Middle frontal gyrus (tissue), 1 donor: ENCODE measurements around the gene C3orf22.

Experiments used
- DNase-seq: peaks from one replicate; pipeline ENCODE4 v3.0.0-alpha.2; 2015; ENCODE audit warnings: low spot score; ENCODE audit errors: extremely low spot score

C3orf22 gene

DNA sequence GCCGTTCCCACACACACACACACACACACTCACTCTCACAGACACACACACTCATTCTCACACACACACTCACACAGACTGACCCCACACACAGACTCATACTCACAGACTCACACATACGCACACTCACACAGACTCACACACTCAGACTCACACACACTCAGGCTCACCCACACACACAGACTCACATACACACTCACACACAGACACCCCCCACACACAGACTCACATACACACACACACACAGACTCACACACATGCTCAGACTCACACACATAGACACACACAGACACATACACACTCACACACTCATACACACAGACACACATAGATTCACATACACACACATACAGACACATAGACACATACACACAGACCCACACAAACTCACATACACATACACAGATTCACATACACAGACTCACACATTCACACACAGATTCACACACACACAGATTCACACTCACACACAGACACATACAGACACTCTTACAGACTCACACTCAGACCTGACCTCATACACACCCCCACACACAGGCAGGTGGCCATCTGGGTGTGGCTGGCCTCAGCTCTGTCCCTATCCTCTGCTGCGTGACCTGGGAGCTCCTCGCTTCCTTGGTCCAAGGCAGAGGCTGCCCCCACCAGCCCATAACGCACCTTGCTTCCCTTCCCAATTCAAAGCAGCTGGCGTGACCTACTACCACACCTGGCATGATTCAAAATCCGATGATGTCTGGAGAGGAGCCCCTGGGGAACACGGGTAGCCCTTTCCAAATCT is 1.9 kb downstream of the C3orf22 start:
- no peak for DNase-seq

DNA sequence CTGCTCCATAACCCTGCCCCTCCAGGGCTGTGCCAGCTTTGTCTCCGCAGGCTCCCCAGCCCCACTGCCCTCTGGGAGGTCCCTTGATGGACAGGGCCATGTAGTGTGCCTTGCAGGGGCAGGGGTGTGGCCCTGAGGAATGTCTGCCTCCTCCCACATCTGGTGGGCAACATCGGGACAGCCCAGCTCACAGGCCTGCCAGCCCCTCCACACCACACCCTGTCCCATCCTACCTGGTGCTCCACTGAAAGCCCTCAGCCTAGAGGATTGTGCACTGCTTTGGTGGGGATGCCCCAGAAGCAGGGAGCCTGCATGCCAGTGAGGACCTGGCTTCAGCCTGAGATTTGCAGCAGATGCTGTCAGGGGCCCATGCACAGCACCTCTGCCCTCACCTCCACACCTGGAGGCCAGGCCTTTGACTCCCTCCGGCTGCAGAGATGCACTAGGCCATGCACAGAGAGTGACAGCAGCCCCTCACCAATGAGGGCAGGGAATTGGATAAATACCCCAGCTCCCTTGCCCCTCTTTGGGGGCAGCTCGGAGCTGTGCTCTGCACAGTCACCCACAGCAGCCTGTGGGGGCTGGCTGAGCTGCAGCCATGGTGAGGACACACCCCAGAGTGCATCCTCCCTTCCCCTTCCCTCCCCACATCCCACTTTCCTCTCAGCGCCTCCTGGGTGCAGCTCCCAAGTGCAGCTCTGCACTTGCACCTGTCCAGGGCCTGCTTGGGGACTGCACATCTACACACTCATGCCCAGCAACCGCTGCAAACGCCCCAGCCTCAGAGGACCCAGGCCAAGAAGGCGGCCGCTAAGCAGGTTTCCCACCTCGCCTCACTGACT is 2.7 kb downstream of the C3orf22 start:
- no peak for DNase-seq

DNA sequence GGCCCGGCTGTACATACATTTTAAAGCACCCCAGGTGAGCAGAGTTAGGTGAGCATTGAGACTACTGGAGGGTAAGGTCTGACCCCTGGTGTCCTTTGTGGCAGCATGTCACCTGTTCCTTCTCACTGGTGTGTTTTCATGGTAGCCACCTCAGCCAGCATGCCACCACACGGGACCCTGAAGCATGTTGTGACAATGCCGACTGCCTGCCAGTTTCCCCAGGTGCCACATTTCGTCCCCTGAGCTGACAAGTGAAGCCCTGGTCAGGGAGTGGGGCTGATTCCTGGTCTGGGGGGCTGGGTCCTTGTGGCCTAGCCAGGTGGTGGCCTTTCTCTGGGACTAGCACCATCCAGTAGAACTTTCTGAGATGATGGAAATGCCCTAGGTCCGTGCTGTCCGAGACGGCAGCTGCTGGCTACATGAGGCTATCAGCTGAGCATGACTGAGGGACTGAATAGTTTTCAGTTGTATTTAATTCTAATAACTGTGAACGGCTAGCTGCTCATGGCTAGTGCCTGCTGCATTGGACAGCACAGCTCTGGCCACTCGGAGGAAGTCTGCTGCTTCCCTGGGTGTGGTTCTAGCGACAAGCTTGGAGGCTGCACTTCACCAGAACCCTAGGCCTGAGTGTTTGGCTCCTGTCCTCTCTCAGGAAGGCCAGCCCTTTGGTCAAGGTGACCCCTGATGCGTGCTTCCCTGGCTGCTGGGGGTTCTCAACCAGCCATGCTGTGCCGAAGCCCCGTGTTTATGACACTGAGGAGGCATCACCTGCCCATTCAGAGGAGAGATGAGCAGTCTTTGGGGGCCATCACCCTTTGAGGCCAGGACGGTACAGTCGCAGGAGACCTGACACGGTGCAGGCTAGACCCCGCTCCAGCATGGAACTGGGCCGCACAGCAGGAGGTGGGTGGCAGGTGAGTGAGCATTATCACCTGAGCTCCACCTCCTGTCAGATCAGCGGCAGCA is 3.9 kb downstream of the C3orf22 start:
- no peak for DNase-seq

DNA sequence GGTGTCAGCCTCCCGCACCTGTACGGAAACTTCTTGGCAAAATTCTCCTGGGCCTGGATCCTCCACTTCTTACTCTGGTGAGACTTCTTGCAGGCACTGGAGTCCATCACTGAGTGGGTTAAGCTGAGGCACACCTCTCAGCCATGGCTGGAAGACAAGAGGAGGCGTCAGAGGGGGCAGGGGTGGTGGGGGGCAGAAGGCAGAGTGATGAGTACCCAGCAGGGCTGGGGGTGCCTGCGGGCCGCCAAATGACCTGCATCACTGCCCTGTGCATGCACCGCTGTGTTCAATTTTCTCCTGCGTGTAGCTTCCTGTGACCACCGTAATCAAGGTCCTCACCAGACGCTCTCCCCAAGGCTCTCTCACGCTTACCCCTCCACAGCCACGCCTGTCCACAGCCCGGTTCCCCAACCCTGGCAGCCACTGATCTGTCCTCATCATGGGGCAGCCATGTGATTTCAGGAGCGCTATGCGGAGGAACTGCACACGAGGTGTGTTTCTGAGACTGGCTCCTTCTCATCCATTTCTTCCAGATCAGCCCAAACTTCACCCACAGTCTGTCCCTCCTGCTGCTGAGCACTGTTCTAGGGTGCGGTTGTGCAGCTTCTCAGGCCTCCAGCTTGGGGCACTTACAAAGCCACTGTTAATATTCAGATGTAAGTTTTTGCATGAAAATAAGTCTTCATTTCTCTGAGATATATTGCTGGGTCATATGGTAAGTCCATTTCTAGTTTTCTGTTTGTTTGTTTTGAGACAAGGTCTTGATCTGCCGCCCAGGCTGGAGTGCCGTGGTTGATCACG is 5.2 kb downstream of the C3orf22 start:
- DNase-seq: no peak

DNA sequence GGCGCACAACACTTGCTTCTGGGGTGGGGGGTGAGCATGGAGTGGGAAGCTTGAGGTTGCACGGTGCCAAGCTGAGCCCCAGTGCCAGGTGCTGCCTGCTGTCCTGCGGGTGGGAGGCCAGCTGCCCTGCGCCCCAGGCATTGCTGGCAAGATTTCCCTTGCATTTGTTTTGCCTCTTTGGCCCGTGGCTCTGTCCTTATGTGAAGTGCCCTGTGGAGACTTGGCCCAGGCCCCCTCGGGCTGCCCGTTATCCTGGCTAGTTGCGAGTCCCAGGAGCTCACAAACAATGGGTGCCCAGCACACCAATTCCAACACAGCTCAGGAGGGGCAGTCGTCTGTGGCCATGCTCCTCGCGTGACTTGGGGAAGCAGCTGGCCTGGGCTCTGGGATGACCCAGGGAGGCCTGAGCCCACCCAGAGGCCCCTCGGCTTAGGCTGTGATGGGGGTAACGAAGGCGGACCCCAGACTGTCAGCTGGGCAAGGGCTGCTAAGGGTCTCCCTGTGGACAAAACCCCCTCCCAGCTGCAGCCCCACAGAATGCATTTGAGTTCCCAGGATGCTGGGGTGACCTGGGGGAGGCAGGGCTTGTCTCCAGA is 5.9 kb downstream of the C3orf22 start:
- no peak for DNase-seq

DNA sequence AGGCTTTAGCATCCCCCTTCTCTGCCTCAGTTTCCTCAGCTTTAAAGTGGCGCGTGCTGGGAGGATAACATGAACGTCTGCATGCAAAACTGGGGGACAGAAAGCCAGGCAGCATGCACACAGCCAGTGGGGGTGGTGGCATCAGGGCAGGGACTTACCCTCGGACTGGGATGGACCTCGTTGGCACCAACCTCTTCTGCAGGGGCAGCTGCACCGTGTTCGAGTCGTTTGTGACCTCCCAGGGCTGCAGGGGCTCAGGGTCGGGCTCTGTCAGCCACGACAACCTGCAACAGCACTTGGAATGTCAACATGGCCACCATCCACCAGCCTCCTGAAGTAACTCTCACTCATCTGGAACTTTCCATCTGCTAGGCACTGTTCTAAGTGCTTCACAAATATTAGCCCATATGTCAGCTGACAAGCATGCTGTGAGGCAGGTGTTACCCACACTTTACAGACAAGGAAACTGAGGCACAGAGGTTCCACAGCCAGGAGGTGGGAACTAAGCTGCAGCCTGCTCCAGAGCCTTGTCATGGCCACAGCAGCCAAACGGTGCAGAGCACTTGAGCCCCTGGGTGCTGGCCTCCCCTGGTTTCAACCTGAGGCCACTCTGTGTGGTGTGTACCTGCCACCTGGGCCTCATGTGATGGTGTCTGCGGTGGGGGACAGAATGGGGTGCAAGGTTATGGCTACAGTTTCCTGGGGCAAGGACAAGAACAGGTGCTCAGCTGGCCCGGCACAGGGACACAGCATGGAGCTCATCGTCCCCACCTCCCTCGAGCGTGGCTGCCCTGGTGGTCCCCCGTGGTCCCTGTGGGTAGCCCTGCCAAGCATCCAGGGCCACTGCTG is 6.7 kb downstream of the C3orf22 start:
- DNase-seq: no peak

DNA sequence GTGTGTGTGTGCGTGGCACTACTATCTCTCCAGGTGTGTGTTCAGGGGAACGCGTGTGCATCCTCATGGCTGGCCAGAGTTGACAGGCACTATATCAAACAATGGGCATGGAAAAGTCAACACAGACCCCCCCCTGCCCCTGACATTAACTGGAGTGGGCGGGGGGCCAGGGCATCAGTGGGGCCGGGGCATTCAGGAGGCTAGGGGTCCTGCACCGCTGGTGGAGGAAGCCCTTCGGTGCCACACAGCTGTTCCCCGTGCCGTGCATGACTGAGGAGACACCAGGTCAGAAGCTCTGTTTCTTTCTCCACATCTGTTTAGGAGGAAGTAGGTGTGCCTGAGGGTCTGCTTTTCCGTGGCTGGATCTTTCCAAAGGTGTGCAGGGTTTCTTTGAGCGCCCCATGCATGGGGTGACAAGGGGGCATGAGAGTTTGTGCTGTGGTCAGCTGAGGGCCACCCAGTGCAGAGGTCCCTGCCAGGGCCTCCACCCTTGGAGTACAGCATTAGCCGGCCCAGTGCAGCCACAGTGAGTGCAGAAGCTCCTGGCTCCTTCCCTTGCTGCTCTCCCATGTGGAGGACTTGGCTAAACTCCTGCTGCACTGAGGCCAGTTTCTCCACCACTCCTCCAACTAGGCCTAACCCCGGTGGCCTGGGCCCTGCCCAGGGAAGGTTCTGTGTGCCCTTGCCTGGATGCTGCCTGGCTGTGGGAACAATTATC is 7.5 kb downstream of the C3orf22 start:
- DNase-seq: no peak

DNA sequence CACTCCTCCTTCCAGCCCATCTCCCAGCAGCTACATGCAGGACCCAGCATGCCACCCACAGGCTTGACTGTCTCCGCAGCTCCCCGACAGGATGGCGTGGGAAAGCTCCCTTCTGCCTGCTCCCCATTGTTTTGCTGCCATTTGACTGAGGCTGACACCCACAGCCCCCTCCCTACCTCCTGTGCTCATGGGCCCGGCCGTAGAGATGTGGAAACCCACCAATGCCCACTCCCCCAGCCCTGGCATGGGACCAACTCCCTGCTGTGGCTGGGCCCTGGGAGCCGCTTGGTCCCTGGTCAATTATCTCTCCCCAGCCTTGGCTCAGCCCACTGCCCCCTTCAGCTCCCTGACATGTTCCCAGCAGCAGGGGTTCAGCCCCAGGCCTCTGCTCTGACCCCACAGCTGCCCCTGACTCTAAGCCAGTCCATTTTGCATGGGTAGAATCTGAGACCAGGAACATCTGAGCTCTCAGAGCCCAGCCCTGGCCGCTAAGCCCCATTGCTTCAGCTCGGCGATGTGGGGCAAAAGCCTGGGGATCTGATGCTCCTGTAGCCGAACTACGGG is 8.2 kb downstream of the C3orf22 start:
- DNase-seq: no peak

DNA sequence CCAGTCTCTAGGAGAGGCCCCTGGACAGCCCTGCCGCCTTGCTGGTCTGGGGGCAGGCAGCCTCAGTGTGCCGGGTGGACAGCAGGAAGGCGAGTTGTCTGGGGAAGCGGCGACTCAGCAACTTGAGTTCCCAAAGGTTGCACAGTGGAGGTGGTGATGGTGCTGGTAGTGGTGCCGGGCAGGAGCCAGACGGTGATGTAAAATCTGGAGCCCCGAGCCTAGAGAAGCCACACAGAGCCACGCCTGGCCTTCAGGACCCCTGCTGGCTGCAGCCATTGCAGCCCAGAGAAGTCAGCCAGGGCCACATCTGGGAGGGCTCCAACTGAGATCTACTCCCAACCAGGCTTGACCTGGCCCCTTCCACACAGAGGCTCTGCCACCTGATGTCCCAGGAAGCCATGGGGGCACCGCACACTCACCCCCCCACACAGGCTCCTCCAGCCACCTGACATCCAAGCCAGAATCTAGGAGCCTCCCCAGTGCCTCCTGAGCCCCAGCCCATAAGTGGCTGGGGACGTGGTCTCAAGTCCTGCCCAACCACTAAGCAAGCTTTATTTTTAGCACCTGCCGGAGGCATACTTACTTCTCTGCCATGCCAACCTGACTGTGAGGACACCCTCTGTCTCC is 8.8 kb downstream of the C3orf22 start:
- DNase-seq: no peak

DNA sequence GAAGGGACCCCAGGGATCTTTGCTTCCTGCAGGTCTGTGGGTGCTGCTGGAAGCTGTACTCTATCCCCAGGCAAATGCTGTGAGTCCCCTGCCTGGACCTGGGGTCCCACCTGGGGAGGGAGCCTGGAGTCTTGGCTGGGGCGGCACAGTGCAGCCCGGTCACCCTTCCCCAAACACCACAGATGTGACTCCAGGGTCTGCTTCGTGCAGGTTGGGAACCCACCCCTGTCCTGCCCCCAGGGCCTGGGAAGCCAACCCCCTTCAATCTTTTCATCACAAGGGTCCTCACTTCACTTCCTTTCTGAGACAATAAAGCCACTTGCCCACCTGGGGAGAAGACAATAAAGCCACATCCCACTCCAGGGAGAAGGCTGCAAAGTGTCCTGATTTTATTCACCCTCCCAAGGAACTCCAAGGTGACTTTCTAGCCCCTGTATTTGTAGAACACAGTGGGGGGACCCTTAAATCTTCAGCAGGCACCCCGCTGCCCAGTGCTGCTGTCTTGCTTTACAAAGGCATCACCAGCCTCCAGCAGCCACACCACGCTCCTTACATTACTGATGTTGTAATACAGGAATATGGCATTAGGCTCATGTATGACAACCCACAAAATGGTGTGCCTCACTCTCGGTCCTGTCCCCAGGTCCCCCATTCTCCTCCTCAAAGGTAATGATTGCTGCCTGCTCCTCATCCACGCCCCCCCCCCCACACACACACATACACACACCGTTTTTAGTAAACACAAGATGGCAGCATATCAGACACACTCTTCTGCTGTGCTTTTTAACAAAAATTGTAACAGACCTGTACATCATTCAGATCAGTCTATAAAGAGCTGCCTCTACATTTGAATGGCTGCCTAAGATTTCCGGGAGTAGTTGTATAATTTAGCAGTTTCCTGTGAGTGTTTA is 9.9 kb downstream of the C3orf22 start:
- no peak for DNase-seq

DNA sequence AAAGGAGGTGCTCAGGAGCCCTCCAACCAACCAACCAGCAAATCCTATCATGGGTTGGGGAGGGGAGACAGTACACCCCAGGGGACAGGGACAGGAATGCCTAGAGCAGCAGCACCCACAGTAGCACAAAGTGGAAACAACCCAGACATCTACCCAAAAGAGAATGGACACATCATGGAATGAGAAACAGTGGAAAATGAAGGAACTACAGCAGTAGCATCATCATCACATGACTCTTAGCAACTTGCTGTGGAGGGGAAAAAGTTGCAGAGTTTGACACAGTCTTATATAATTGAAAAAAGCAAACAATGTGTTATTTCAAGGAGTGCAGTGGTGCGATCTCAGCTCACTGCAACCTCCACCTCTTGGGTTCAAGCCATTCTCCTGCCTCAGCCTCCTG is 11.0 kb downstream of the C3orf22 start:
- DNase-seq: no peak

DNA sequence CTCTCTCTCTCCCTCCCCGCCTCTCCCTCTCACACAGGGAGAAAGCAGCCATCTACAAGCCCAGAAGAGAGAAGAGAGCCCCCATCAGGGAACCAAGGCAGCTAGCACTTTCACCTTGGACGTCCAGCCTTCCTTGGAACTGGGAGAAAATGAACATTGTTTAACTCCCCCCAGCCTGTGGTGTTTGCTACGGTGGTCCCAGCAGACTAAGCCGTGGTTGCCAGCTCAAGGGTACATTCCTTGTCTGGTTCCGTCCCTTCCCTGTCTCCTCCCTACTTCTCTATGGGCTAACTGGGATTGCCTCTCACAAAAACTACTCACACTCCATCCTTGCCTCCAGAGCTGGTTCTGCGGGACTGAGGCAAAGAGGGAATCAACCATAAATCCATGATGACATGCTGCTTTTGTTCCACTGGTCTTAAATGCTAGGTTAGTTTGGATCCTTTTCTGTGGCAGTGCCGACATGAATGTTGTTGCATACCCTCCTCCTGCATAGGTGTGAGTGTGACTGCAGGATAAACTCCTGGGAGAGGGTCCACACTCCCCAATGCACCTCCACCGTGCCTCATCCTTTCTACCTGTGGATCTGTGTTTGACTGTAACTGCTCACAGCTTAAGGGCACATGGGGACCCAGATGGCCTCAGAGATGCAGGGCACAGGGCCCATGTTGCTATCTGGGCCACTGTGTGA is 12.0 kb downstream of the C3orf22 start:
- DNase-seq: no peak

DNA sequence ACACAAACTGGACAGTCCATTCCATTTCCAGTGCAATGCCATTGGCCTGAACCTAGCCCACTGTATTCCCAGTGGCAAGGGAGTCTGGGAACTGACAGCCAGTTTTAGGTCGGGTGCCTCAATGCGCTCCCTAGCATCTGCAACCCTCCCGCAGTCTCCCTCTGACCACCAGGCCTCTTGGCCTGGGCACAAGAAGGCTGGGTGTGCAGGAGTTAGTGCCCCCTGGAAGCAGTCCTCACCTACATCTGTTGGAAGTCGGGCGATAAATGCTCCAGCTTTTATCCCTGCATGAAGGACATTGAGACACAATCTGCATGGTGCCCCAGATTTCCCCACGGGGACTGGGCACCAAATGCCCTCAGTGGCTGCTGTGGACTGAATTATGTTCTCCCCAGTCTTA is 12.7 kb downstream of the C3orf22 start:
- no peak for DNase-seq

DNA sequence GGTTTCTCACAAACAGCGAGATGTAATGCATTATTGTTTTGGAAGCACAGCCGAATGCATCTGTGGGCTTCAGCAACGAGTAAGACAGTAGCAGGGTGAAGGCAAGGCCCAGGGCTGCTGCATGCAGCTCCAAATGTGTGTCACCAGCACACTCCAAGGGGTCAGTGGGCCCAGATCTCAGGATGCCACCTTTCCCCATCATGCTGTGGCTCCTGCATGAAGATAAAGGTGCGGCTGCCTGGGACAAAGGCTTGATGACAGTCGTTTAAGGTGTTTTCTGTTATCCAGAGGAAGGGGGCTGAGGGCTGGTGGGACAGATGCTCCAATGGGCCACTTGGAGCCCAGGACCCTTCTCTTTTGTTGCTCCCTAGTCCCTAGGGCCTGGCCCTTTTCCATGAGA is 13.2 kb downstream of the C3orf22 start:
- DNase-seq: no peak

DNA sequence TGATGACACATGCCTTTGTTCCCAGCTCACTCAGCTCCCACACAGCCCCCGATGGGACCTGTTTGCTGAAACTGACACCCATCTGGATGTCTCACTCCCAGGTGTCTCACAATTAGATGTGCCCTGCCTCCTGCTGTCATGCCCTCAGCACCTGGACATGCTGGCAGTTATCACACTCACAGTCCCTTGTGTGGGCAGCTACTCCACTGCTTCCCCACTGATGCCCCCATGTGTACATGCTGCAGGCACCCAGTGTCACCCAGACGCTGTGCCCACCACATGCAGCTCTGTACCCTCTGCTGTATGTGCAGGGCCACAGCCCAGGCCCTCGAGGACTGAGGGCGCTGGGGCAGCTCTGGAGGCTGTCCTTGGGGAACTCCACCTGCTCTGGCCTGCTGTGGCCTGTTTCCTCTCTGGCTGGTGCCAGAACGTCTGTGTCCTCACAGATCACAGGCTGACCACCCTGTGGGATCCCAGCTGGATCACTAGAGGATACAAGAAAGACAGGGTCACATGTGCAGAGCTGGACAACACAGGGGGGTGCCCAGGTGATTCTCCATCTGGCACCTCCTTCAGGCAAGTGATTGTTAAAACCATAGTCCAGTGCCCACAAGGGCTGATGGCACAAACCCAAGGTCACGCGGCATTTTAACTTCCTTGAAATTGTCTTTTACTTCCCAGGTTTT is 14.0 kb downstream of the C3orf22 start:
- DNase-seq: no peak
